CD4-positive, alpha-beta T cell treated with Interleukin-17A for 4 hours (primary cell): ENCODE data around the gene CDK14.

Experiments
- DNase-seq: peaks from one replicate; pipeline ENCODE4 v3.0.0-alpha.2; 2020; ENCODE audit warnings: mixed read lengths

Gene CDK14

DNA sequence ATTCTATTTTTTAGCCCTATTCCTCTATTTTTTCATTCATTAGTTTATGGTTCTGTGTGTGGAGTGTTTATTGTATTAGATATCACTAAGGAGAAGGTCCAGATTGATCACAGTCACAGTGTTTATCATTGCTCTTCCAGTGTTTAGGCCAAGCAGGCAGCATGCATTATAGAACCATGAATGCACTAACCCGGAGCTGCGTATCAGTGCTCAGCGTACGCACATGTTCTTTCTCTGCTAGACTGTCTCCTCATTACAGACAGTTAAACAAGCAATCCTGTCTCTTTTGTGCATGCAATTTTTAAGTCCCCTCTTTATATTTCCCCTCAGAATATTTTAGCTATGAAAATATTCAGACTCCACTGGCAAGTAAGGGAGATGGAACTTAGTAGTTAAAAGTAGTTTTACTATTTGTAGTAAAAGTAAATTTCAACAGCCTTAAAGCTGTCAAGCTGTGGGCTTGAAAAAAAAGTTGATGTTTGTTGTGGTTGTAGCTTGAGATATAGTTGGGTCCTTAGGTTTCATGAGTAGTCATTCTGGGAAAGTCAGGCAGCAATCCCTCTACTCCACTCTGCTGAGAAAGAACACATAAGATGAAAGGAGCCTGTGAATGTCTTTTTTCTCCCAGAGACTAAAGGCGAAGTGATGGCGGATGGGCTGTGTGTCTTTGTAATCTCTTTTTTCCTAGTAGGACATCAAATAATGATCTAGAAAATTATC, 260.4 kb downstream of the CDK14 start:
- no peak for DNase-seq

DNA sequence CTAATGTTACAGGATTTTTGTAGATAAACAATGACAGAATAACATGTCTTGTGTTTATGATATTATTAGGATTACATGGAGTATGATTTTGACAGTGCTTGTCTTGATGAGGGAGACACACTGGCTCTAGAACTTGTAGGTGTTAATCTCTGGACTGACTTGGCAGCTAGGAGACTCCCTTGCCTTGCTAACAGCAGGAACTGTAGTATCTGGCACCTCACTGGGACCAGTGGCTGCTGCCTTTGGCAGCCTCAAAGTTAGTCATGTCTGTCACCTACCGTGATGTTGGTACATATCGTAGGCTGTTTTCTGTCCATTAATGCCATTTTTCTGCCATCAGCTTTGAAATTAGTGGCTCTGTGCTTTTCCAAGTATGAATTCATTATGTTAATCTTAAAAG, 261.5 kb downstream of the CDK14 start:
- no peak for DNase-seq

DNA sequence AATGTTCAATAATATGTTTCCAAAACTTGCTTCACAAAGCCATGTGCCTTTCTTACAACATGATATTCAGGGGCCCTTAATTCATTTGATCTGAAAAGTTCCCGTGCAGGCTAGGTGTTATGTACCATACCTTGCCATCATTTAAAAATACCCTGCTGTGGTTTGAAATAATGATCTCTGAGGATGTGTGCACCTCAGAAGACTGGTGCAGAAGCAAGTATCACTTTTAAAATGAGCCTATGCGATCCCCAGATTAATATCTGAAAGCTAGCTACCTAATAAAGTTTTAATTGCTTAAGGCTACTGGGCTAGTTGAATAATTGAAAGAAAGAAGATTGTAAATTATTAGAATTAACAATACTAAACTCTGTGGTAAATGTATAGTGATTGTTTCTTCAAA, 262.4 kb downstream of the CDK14 start:
- DNase-seq = no peak

DNA sequence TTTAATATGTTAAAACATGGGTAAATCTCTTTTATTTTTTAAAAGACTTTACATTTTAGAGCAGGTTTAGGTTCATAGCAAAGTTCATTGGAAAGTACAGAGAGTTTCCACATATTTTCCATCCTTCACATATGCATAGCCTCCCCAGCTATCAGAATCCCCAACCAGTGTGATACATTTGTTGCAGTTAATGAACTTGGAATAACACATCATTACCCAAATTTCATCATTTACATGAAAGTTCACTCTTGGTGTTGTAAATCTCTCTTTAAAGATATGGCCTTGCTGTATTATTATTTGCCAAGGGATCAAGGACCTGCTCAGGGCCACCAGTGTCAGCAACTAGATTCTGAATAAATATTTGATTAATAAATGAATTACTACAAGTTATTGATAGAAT, 263.4 kb downstream of the CDK14 start:
- DNase-seq = no peak

DNA sequence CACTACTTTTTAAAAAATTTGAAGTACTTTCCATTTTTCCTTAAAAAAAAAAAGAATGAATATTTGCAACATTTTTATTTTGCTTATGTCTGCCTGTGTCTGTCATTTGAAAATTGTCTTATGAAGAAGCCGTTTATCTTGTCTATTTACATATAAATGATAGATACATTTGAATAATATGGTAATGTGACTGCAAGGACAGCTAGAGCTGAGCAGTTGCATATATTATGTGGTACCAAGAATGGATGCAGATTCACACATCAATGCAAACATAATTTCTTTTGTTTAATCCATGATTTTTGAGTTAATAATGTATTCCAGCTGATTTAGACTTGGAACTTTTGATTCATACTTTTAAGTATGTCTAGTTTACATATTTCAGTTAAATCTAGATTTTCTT, 268.0 kb downstream of the CDK14 start:
- no peak for DNase-seq

DNA sequence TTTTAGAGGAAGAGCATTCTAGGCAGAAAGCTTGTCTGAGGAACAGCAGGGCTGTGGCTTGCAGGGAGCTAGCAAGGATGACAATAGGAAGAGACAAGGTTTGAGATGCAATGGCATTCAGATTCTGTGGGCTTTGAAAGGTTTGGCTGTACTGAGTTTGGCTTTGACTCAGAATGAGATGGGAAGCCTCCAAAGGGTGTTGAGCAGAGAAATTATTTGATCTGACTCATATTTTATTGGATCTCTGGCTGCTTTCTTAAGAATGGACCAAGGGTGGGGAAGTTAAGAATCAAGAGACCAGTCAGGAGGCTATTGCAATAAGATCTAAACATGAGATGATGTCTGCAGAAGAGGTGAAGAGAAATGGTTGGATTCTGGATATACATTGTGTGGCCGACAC, 273.2 kb downstream of the CDK14 start:
- DNase-seq = no peak

DNA sequence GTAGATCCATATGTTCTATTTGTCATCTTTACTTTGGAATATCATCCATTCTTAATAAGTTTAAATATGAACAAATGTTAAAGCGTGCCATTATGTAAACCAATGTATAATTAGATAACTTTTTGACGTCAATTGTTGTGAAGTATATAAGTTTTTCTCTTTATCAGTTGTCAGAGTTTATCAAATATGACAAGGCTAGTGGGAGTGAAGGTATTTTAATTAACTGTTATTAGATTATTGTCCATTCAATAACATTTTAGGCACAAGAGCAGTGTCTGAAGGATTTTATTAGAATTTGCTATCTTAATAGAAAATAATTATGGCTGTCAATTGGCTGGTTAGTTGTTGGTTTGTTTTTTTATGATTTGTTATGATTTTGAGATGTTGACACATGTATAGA, 280.6 kb downstream of the CDK14 start:
- no peak for DNase-seq

DNA sequence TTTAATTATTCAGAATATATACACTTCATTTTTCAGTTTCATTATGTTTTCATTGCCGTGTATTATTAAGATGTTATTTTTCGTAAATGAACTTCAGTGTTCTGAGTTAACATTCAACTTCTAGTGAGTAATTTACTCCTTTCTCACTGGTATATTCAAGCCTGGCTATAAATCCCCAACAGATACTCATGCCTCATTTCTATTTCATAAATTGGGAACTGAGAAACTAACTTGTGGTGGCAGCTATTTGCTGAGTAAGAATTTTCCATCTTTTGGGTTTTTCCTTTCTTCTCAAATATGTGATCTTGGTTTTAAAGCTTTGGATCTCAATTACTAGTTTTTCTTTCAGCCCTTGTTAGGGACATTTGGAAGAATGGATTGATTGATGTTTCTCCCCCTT, 281.1 kb downstream of the CDK14 start:
- DNase-seq = no peak

DNA sequence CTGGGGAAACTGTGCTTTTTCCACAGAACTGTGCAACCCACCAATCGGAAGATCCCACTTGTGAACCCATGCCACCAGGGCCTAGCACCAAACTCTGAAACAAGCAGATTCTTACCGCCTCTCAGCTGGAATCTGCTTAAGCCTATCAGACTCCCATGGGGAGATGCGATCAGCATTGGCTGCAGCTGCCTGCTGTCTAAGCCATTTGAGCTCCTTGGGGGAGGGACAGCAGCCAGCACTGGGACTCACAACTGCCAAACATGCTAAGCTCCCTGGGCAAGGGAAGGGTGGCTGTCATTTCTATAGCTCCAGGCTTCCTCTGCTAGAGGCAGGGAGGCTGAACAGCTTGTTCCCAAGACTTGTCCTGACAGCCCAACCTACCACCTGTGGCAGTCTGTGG, 283.8 kb downstream of the CDK14 start:
- no peak for DNase-seq

DNA sequence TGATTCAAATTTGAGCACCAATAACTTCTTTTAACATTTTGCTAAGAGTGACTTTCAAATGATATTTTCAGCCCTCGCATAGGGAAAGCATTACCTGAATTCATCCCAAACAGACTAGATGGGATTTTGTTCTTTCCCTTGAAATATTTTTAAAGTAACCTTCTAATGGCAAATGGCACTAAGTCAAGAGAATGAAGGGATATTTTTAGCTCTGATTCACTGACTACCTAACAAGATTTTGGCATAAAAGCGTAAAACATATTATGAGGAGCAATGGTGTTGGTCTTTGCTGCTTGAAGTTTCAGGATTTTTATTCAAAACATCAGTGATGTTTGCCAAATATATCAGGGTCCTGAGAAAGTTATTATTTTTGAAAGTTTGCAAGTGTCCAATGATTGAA, 290.3 kb downstream of the CDK14 start:
- no peak for DNase-seq

DNA sequence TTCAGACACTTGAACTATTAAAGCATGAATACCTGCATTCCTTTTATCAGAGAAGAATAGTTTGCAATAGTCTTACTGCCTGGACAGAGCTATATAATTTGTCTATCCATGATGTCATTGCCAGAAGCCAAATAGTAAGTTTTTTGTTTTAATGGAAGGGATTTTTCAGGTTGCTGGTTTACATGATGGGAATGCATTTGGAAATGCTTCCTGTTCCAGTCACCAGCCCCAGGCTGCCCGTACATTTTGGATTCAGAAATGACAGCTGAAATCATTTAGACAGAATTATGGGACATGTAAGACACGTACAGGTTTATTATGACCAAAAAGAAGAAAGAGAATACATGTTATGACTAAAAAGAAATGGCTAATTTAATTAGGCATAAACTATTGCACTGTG, 293.1 kb downstream of the CDK14 start:
- no peak for DNase-seq

DNA sequence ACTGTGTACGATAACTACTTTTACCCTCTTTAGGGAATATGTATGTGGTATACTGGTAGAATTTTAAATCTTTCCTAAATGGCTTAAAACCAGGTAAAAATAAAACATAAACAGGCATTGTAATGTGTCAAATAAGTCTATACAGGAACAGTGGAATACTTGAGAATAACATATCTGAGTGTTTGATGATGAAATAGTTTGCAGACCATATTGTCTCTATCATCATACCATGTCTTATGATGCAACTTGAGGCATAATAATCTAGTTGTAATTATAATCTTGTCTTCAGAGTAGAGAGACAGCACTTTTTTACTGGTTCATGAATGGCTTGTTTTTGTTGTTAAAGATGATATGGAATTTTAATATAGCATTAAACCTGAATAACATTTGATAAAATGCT, 293.5 kb downstream of the CDK14 start:
- no peak for DNase-seq

DNA sequence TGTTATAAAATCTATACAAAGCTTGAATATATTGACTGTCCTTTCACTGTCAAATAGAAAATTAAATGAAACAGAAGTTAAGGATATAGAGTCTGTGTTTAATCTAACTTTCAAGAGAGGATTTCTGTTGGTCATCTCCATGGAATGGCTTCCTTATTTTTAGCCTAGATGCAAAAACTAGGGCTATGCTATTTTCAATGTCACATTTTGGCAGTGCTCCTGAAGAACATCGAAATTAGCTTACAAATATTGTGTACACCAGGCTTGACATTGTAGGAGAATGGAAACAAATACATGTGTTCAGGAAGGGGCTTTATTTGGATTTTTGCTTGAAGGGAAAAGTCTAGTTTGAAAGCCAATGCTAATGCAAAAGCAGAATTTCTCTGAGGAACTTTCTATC, 295.4 kb downstream of the CDK14 start:
- DNase-seq = no peak

DNA sequence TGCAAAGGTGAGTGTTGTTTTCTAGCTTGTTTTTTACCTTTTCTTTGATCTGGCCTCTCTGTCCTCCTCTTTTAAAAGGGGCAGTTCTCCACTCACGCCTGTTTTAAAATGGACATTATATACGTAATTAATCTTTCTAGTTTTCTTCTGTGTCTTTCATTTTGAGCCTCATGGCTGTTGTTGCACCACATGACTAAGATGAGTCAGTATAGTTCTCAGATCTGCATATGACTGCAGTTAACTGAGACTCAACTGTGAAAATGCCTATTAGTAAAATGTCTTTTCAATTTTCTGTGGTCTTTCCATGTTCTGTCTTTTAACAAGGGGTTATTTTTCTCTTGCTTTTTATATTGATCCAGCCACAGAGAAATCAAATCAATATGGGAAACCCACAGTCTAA, 296.1 kb downstream of the CDK14 start:
- DNase-seq = no peak

DNA sequence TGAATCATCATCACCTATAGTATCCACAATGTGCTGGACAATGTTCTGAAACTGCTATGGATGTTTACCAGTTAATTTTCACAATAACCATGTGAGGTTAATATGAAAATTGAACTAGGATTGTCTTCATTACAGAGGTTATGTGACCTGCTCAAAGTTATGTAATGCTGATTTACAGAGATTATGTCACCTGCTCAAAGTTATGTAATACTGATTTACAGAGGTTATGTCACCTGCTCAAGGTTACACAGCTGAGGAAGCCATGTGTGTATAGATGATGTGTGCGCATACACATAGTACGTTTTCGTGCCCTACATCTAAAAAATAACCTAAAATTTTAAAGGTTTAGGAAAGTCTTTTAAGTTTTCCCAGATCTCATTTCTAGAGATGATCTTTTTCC, 298.0 kb downstream of the CDK14 start:
- no peak for DNase-seq

DNA sequence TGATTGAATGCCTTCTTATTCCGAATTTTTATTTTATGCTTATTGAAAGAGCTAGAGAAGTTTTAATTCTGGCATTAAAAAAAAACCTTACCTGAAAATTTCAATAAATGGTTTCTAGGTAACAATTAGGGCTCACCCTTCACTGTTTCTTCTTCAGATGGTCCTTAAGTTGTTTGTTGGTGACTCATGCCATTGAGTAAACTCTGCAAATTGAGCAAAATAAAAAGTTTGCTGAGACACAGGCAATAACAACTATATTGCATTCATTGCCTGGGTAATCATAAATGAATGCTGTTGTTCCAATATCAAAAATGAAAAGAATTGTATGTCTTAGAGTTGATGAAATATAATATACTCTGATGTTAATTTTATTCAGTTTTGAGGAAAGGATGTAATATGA, 300.3 kb downstream of the CDK14 start:
- no peak for DNase-seq

DNA sequence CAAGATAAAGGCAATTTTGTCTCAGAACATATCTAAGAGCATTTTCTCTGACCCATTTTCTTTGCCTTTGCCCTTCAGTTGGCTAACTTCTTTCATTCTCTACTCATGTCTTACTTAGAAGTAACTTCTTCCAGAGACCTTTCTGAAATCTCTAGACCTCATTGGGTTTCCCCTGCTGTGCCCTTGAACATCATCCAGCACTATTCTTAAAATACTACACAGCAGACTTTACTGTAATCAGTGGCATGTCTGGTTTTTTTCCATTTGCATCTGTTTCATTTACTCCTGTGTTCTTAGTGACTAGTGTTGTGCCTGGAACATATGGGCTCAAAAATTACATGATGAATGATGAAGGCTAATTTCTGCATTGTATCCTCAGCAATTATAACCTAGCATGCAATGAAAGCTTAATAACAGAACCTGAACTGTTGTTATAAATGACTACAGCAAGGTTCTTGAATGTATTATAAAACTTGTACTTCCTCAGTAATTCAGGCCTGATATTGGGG, 301.9 kb downstream of the CDK14 start:
- DNase-seq = no peak

DNA sequence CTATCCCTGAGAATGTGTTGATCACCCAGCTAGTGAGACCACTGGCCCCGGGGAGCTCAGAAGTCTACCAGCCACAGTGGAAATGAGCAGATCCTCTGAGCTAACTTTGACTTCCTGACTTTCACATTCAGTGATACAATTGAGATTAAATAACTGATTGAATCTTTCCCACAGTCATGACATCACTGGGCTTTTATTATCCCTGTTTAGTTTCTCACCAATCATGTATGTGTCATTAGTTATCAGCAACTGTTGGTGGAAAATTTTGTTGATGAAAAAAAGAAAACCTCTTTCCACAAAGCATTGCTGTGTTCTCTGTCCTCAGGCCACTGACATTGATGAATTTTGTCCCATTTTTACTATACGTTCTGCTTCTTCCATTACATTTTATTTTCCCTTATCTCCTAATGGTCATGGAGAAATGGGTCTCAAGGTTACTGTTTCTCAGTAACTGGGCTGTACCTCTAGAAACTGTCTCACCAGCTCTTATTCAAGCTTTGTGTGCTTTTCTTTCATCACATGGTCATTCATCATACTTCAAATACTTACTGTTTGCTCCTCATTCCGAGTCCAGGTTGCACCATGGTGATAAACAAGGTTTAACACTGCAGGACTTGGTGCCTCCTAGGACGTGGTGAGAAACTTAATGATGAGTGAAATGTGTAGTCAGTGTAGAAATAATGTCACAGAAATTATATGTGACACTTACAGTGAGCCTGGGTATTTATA, 304.7 kb downstream of the CDK14 start:
- DNase-seq = no peak

DNA sequence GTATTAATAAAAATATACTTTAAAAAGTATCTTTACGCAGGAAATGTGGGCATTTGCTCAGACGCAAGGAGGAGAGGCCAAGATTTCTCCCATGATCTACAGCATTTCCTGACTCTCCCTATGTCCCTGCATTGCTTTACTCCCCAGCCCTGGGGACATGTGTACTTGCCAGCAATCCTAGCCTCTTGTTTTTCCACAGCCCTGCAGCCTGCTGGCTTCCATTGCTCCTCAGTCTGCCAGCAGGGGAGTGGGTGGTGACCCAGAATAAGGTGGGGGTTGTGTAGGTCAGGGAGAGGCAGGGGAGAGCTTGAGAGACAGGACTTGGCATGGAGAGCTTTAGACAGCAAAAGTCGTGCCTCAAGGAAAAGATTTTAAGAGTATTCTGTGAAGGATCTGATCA, 307.7 kb downstream of the CDK14 start:
- no peak for DNase-seq

DNA sequence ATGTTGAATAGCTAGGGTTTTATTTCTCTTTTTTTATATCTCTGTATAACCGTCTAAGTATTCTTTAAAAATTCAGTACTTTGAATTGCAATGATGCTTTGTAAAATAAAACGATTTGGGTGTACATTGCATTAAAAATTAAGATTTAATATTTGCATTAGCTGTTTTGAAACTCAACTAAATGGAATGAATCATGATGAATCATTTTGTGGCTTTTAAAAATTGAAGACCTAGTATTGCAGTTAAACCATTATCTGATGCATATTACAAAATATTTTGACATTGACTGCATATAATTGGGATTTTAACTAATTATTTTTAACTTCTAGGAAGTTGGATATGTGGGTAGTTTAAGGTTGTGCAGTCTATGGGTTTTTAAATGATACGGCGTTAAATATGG, 314.0 kb downstream of the CDK14 start:
- no peak for DNase-seq

DNA sequence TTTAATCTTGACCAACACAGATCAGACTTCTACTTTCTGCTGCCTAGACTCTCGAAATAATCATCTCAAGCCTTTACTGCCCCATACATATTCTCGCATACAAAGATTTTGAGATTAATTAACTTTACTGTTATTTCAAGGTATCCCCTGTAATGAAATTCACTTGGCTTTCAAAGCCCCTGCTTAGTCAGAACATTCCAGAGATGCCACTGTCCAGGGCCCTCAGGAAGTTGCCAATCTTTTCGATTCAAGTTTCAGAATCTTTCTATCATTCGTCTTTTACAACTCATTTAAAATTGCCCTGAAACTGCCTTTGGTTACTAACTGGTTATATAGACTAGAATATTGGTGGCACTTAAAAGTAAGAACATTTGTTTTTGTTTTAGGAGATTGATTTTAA, 320.2 kb downstream of the CDK14 start:
- DNase-seq = no peak

DNA sequence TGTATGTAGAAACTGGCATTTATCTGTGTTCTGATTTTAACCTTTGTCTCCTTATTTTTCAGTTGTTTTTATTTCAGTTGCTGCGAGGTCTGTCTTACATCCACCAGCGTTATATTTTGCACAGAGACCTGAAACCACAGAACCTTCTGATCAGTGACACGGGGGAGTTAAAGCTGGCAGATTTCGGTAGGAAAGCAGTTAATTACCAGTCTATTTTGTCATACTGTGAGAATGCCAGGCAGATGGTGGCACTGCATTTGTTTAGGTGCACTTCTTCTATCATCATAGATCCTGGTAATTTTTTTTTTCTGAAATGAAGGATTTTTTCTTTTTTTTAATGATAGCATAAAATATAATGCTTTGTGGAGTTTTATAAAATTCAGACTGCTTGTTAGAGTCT, 321.4 kb downstream of the CDK14 start:
- no peak for DNase-seq

DNA sequence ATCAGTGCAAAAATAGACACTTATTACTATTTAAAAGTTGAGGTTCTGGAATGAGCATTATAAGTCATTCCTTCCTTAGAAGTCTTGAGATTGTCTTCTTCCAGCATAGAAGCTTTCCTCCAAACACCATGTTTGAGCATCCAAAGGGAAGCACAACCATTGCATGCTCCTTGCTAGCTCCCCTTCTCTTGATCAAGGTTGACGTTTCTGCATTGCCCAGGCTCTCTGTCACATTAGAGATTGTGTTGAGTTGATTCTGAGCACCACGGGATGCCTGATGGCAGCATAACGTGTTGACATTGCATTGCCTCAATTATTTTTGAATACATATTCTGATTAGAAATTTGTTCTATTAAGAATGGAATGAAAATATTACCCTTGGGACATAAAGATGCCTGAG, 322.2 kb downstream of the CDK14 start:
- no peak for DNase-seq

DNA sequence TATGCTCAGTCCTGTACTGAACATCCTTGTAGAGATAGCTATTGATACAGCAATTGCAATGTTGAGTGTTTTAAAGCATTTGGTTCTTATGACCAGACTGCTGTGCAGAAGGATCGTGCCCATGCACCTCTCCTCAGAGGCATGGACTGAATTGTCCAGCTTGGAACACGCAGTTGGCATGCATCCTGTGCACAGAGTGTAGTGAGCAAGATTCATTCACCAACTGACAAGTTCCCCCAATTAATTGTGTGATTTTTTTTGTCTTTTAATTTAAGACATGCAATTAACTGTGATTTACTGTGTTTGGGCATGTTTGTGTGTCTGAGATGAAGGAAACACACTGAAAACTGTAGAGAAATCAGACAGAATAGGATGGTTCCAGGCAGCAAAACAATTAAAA, 323.7 kb downstream of the CDK14 start:
- no peak for DNase-seq

DNA sequence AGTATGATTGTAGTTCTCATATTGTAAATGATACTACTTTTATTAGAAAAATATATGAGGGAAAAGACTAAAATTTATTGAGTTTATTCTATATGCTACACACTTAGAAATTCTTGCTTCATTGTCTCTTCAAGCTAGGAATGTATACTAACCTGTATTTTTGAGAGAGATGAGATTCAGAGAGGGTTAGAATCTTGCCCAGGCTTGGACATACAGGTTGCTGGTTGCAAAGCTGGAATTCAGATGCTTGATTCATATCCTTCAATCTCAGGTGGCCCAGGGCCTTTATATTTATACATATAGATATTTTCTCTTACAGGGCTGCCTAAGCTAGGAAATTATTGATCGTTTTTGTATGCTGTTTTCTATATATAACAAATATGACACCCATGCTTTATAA, 324.2 kb downstream of the CDK14 start:
- no peak for DNase-seq
